GM12874 (cell line): Measurements from ENCODE around the gene FOXC1.

Experiments
- CTCF ChIP-seq: IDR thresholded peaks from 2 replicates; pipeline ENCODE4 v1.5.1; 2011; ENCODE audit warnings: low read depth, mild to moderate bottlenecking, control low read depth, low read length, moderate library complexity; ENCODE audit not compliant: insufficient read depth

Gene FOXC1

GRCh38 chr6:1591926-1592325 is 17.8 kb upstream of the FOXC1 start:
- TF ChIP-seq CTCF = no peak

DNA sequence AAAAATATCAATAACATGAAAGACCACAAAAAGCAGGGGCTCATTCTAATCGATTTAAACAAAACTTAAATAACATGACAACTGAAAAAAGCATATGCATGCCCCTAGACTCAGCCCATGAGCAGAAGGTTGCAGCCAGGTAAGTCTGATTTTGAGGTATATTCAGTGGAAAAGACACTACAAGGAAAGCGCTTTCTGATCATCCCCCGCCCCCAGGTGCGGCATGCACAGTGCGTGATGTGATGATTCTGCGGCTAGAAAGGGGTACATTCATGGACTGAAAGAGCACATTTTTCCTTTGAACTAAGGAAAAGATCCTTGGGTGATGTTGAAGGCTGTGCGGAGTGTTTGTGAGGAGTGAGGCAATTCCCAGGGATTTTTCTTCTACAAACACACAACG is 16.9 kb upstream of the FOXC1 start:
- TF ChIP-seq CTCF = no peak

DNA sequence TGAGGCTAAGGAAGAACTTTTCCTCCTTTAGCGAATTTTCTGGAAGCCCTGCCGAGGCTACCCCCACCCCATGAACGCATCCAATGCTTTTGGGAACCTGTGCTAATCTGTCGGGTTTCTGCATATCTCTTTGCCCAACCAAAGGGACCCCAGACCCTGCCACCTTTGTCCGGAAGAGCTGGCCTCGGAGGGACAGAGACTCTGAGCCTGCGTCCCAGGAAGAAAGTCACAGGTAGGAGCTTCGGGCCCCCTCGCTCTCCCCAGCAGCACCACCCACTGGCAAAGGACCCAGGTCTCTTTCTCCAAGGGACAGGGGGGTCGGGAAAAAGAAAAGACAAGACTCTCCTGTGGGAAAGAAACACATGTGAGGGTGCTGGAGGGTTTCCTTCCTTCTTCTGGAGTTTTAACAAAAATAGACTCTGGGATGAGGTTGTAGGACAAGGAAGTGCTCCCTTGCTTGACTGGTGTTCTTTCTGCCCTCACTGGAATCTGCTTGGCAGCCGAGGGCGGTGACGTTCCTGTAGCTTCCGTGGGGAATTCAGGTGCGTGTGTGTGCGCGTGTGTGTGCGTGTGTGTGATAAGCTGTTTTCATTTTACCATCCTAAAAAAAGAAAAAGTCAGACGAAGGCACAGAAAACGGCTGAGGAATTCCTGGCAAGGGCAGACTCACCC is 16.3 kb upstream of the FOXC1 start:
- TF ChIP-seq CTCF = no peak

GRCh38 chr6:1593958-1594314 is 15.8 kb upstream of the FOXC1 start:
- TF ChIP-seq CTCF = no peak

DNA sequence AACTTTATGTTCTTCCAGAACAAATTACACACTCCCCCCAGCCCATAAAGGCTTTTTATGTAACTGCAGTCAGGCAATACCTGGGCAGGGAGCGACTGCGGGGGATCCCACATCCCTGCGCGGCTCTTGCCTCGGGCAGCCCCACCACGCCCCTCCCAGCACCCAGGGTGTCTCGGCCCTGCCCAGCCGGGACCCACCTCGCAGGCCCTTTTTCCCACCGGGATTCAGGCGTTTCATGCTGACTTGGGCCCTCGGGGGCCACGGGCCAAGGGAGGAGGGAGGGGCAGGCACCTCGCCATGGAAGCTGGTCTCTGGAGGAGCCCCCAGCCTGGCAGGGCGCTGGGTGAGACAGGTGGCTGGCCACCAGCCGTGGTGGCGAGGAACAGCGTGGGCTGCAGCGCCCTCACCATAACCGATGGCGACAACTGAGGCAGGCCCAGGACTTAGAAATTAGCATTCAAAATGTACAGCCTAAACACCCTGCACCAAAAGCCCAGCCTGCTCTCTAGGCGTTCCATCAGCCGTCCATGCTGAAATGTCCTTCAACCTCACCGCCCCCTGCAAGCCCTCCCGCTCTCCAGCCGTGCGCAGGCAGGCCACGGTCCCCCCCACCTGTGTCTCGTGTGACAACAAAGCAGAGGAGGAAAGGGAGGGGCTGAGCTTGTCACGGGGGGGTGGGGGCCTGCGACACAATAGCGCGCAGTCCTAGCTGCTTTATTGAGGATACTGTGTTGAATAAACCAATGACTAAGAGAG is 15.1 kb upstream of the FOXC1 start:
- no peak for TF ChIP-seq CTCF

DNA sequence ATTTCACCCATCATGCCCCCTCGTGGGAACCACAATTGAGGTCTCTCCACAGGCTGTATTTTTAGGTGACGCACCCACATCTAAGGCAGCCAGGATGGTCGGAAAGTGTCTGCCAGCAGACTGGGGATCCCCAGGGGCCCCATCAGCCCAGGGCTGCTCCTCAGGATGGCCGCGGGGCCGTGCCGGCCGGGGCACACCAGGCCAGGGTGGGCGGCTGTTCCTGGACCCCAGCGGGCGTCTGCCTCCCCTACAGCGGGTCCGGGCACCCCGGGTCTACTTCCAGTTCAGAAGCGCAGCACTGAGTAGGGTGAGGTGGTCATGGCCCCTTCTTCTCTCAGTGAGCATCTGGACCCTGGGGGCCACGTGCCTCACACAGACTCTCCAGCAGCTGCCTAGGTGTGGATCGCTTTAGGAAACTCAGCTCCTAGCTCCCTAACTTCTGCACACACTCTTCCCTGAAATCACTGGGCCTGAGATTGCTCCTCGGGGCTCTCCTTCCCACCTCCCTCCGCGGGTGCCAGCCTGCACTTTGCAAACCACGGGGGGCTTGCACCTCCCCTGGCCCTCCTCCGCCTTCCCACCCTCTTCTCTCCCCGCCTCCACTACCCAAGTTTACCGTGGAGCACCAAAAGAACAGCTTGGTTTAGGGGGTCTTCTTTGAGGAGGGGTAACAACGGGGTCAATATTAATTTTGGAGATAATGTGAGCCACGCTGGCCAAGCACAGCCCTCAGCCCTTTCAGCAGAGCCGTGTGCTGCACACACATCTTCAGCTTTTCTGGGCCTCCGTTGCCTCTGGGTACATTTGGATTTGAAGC is 14.2 kb upstream of the FOXC1 start:
- TF ChIP-seq CTCF = no peak
